BE2C (cell line): ENCODE measurements around the gene STX16.

Experiments used
- DNase-seq: peaks from one replicate; pipeline ENCODE4 v3.0.0-alpha.2; 2020
- H3K27me3 ChIP-seq: fragments of 250-450 bp; sonication (Bioruptor Pico); 2 replicates; pipeline ENCODE4 v1.5.1; 2020; ENCODE audit warnings: mild to moderate bottlenecking
- H3K36me3 ChIP-seq: fragments of 250-450 bp; sonication (Bioruptor Pico); 2 replicates; pipeline ENCODE4 v1.5.1; 2020; ENCODE audit warnings: mild to moderate bottlenecking
- H3K4me1 ChIP-seq: fragments of 250-450 bp; sonication (Bioruptor Pico); 2 replicates; pipeline ENCODE4 v1.5.1; 2020
- H3K4me3 ChIP-seq: 2 replicates; pipeline ENCODE4 v1.5.1; 2011; ENCODE audit warnings: low read depth, low read length
- H3K9me3 ChIP-seq: fragments of 250-450 bp; sonication (Bioruptor Pico); 2 replicates; pipeline ENCODE4 v1.5.1; 2020
- TF ChIP-seq, protein P1 (sequence below): IDR thresholded peaks from 2 replicates; pipeline ENCODE4 v1.5.1; 2012; ENCODE audit warnings: mild to moderate bottlenecking, low read depth, low read length

Gene STX16

DNA sequence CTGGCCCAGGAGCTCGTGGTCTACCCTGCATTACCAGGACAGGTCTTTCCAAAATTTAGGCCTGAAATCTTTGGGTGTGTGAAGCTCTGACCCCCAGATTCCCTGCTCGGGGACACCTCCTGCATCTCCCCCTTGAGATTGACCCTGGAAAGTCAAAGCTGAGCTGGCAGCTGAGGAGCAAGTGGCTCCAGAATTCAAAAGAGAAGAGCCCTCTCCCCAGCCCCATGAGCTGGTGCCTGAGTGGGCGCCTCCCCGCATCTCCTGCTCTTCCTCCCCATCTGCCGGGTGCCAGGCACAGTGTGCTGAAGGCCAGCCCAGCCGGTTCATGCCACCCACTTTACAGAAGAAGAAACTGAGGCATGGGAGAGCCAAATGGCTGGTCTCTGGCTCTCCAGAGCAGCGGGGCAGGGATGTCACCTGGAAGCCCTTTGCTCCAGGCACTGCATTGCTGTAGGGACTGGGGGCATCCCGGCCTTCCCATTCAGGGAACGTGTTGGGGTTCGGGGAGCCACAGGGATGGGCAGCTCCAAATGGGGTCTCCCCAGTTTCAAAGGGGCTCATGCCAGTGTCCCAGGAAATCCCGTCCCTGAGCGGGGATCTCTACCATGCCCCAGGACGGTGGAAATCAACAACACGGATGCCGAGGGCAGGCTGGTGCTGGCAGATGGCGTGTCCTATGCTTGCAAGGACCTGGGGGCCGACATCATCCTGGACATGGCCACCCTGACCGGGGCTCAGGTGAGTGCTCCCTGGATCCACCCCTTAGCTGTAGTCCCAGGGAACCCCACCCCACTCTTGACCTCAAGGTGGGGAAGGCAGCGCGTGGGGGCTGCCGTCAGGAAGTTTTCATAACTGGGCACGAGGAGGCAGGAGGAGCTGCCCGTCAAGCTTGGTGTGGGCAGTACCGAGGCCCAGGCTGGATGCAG is 62.0 kb downstream of the STX16 start:
- H3K4me3 ChIP-seq: no peak overlapping the region
- DNase-seq: no peak

DNA sequence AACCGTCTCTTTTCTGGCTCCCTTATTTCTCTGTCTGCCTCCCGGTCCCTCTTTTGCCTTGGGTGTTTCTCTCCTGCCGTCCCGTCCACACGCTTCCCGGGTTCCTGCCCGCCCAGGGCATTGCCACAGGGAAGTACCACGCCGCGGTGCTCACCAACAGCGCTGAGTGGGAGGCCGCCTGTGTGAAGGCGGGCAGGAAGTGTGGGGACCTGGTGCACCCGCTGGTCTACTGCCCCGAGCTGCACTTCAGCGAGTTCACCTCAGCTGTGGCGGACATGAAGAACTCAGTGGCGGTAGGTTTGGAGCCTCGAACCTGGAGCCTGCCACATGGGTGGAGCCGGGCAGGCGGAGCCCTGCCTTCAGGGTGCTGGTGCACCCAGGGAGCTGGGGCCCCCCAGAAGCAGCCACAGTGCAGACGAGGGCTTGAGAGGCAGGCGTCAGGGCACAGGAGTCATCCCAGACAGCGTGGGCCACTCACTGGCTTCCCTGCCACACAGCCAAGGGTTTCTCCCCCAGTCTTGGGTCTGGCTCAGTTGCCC is 62.8 kb downstream of the STX16 start:
- TF ChIP-seq, protein P1, sequence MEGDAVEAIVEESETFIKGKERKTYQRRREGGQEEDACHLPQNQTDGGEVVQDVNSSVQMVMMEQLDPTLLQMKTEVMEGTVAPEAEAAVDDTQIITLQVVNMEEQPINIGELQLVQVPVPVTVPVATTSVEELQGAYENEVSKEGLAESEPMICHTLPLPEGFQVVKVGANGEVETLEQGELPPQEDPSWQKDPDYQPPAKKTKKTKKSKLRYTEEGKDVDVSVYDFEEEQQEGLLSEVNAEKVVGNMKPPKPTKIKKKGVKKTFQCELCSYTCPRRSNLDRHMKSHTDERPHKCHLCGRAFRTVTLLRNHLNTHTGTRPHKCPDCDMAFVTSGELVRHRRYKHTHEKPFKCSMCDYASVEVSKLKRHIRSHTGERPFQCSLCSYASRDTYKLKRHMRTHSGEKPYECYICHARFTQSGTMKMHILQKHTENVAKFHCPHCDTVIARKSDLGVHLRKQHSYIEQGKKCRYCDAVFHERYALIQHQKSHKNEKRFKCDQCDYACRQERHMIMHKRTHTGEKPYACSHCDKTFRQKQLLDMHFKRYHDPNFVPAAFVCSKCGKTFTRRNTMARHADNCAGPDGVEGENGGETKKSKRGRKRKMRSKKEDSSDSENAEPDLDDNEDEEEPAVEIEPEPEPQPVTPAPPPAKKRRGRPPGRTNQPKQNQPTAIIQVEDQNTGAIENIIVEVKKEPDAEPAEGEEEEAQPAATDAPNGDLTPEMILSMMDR: no peak
- peak; percentile 13 for DNase-seq
- Histone ChIP-seq H3K9me3 (no peaks in the 10 kb centered on the region), H3K4me1 (peaks cover 8% of the 10 kb centered on the region), H3K36me3 (no peaks in the 10 kb centered on the region), H3K4me3 (no peak overlapping the region), H3K27me3 (no peaks in the 10 kb centered on the region)

More for the DNA sequence above, 62.0 kb downstream of the STX16 start:
- Histone ChIP-seq H3K4me1 (peaks cover 8% of the 10 kb centered on the region), H3K27me3 (no peaks in the 10 kb centered on the region), H3K9me3 (no peaks in the 10 kb centered on the region), H3K36me3 (no peaks in the 10 kb centered on the region)
- TF ChIP-seq, protein P1: no peak

DNA sequence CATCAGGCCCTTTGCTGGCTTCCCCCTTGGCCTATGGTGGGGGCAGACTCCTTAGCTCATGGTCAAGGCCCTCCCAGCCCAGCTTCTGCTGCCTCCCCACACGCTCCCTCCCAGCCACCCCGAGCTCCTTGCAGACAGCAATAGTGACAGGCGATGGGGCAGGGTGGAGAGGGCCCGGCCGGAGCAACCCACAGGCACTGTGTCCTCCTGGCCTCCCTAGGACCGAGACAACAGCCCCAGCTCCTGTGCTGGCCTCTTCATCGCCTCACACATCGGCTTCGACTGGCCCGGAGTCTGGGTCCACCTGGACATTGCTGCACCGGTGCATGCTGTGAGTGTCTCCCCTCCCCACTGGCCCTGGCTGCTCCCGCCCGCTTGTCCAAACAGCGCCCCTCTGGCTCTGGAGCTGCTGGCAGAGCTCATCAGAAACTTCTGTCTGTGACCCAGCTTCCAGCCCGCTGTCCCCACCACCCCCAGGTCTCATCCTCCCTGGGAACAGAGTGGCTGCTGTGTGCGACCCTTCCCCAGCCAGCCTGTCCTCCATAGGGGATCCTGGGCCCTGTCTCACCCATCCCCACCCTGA is 63.3 kb downstream of the STX16 start:
- H3K4me1 ChIP-seq: peaks cover 8% of the 10 kb centered on the region
- no peaks in the 10 kb centered on the region for H3K9me3 ChIP-seq
- TF ChIP-seq, protein P1: no peak
- H3K4me3 ChIP-seq: no peak overlapping the region
- peak; percentile 10 for DNase-seq
- no peaks in the 10 kb centered on the region for H3K36me3 ChIP-seq
- H3K27me3 ChIP-seq: no peaks in the 10 kb centered on the region

DNA sequence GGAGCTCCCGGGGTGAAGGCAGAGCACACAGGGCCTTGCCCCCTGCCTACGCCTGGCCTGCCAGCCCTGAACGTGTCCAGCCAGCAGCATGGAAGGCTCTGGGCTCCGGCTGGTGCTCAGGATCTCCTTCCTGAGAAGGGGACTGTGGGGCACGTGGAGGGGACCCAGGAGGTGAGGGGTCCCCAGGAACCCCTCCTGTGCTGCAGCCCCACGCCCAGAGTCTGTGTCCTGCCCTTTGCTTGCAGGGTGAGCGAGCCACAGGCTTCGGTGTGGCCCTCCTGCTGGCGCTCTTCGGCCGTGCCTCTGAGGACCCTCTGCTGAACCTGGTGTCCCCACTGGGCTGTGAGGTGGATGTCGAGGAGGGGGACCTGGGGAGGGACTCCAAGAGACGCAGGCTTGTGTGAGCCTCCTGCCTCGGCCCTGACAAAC is 63.9 kb downstream of the STX16 start:
- TF ChIP-seq, protein P1: no peak
- Histone ChIP-seq H3K27me3 (no peaks in the 10 kb centered on the region), H3K36me3 (no peaks in the 10 kb centered on the region), H3K4me1 (peaks cover 8% of the 10 kb centered on the region), H3K9me3 (no peaks in the 10 kb centered on the region), H3K4me3 (no peak overlapping the region)
- DNase-seq: no peak

DNA sequence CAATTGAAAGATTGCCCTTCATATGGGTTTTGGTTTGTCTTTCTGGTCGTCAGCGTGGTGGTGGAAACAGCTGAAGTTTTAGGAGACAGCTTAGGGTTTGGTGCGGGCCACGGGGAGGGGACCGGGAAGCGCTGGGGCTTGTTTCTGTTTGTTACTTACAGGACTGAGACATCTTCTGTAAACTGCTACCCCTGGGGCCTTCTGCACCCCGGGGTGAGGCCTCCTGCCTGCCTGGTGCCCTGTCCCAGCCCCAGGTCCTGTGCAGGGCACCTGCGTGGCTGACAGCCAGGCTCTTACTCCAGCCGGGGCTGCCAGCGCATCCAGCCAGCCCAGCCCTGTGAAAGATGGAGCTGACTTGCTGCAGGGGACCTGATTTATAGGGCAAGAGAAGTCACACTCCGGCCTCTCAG is 64.3 kb downstream of the STX16 start:
- Histone ChIP-seq H3K9me3 (no peaks in the 10 kb centered on the region), H3K4me1 (peaks cover 8% of the 10 kb centered on the region), H3K36me3 (no peaks in the 10 kb centered on the region), H3K27me3 (no peaks in the 10 kb centered on the region), H3K4me3 (no peak overlapping the region)
- TF ChIP-seq, protein P1: no peak
- no peak for DNase-seq
